Eye (tissue), 1 donor: ENCODE measurements around the gene PRR36.

Experiments
- DNase-seq: peaks from one replicate; pipeline ENCODE4 v3.0.0-alpha.2; 2015

PRR36 gene

GRCh38 chr19:7858109-7858770, 15.9 kb downstream of the PRR36 start:
- DNase-seq, result peak; percentile 73

GRCh38 chr19:7857727-7858108, 16.5 kb downstream of the PRR36 start:
- DNase-seq, result no peak

GRCh38 chr19:7856679-7857663, 17.2 kb downstream of the PRR36 start:
- DNase-seq, result no peak

- DNase-seq, result no peak
Observed at GRCh38 chr19:7856109-7856591, 18.0 kb downstream of the PRR36 start.

- DNase-seq, result no peak
Observed at GRCh38 chr19:7855426-7856108, 18.6 kb downstream of the PRR36 start.

GRCh38 chr19:7853770-7854128, 20.4 kb downstream of the PRR36 start:
- DNase-seq, result no peak

- DNase-seq, result peak; percentile 91
Observed at GRCh38 chr19:7852851-7853769, 21.1 kb downstream of the PRR36 start.

- DNase-seq, result peak; percentile 57
Observed at GRCh38 chr19:7851623-7852500, 22.3 kb downstream of the PRR36 start.

GRCh38 chr19:7850945-7851622, 23.1 kb downstream of the PRR36 start:
- DNase-seq, result no peak

- peak; percentile 19 for DNase-seq
Observed at GRCh38 chr19:7850000-7850813, 24.0 kb downstream of the PRR36 start.

GRCh38 chr19:7849631-7849999, 24.6 kb downstream of the PRR36 start:
- DNase-seq, result no peak

- DNase-seq, result no peak
Observed at GRCh38 chr19:7848779-7849457, 25.3 kb downstream of the PRR36 start.

- no peak for DNase-seq
Observed at GRCh38 chr19:7847664-7848063, 26.5 kb downstream of the PRR36 start.

- DNase-seq, result no peak
Observed at GRCh38 chr19:7846155-7846646, 28.0 kb downstream of the PRR36 start.

- no peak for DNase-seq
Observed at GRCh38 chr19:7845390-7846154, 28.6 kb downstream of the PRR36 start.

GRCh38 chr19:7844951-7845350, 29.2 kb downstream of the PRR36 start:
- no peak for DNase-seq

GRCh38 chr19:7844405-7844804, 29.8 kb downstream of the PRR36 start:
- DNase-seq, result no peak

GRCh38 chr19:7843521-7843920, 30.7 kb downstream of the PRR36 start:
- DNase-seq, result no peak
